Prostate gland (tissue), 2 donors: Measurements from ENCODE around the gene PEX5. TPM values are rescaled to one million over a fixed set of nuclear protein-coding genes. Genes with fewer than 3 reads are reported as not detected.
"Not testable (repeated sequence)": the region's sequence is repeated elsewhere in the genome, so short reads cannot be mapped to it uniquely, and the experiment has no call there.

Experiments
- DNase-seq: peaks from one replicate; pipeline ENCODE4 v3.0.0-alpha.2; 2019; ENCODE audit warnings: low spot score
- H3K27ac ChIP-seq, 2 donors: fragments of 200-600 bp; sonication (generic); 2 replicates each; pipeline ENCODE4 v1.5.1; 2017 to 2019
- H3K27me3 ChIP-seq: fragments of 200-600 bp; sonication (generic); replicated peaks from 2 replicates; pipeline ENCODE4 v1.5.1; 2019; ENCODE audit not compliant: insufficient read depth
- H3K36me3 ChIP-seq, 2 donors: fragments of 200-600 bp; sonication (generic); 1 replicate in 1 of 2; 2 replicates in 1 of 2; pipeline versions ENCODE4 v1.5.1 to v1.8.1; 2017 to 2019
- H3K4me1 ChIP-seq: fragments of 200-600 bp; sonication (generic); replicated peaks from 2 replicates; pipeline ENCODE4 v1.5.1; 2019
- H3K4me3 ChIP-seq, 2 donors: fragments of 200-600 bp; sonication (generic); 2 replicates each; pipeline ENCODE4 v1.5.1; 2017 to 2019
- H3K9me3 ChIP-seq: fragments of 200-600 bp; sonication (generic); 2 replicates; pipeline ENCODE4 v1.5.1; 2017
- POLR2A ChIP-seq: fragments of 450-650 bp; IDR thresholded peaks from one replicate; pipeline ENCODE4 v1.6.1; 2016; ENCODE audit warnings: antibody characterized with exemption, mild to moderate bottlenecking
- POLR2AphosphoS5 ChIP-seq: sonication (generic); formaldehyde crosslinking; IDR thresholded peaks from one replicate; pipeline ENCODE4 v1.6.1; 2017; ENCODE audit warnings: antibody characterized with exemption
- WGBS: methylation state at CpG from one replicate; pipeline ENCODE4 v1.1.5; 2018; 5-methylcytosine and 5-hydroxymethylcytosine counted together
- intact Hi-C: fragments of 100-400 bp; cut with DNase I; formaldehyde crosslinking; loops from one replicate; pipeline ENCODE4 v1.14.2; 2022
- total RNA-seq, 2 donors: library from RNA; depleted of rRNA; stranded (reverse); fragments of >200 nt; gene quantifications; one replicate each; pipeline ENCODE4 v1.1.0, GENCODE V29; 2016
- TF ChIP-seq, protein P1 (sequence below), 4 experiments: fragments of 200-600 bp in 2 of 4; fragments of 450-650 bp in 2 of 4; sonication (generic) in 2 of 4; IDR thresholded peaks; 1 replicate in 3 of 4; 2 replicates in 1 of 4; pipeline ENCODE4 v1.5.1; 2016 to 2019; ENCODE audit warnings: antibody characterized with exemption in 4 of 4, mild to moderate bottlenecking in 2 of 4, moderate library complexity in 2 of 4

PEX5 gene
- total RNA-seq, 2 donors from 2014 or later = 26.2 to 78.6 TPM

DNA sequence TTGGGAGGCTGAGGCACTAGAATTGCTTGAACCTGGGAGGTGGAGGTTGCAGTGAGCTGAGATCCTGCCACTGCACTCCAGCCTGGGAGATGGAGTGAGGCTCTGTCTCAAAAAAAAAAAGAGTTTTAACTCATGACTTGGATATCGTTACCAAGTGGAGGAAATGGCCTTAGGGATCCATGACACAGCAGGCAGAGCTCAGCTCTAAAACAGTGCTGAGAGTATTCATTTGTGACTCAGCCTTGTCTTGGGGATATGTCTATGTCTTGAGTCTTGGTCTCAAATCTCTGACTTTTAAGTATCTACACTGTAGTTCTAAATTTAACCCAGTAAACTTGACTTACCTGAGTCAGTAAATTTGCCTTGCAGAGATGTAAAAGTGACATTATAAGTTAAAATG, 8.8 kb upstream of the PEX5 start:
- intact Hi-C loops = no loop called here
- H3K9me3 ChIP-seq = no peaks in the 10 kb centered on the region
- no peaks in the 10 kb centered on the region for H3K27me3 ChIP-seq
- H3K4me1 ChIP-seq = no peaks in the 10 kb centered on the region
- no peak overlapping the region for H3K4me3 ChIP-seq
- 81% methylated on average over 1 of the region's 1 CpG for WGBS
- no peak for DNase-seq
- no peaks in the 10 kb centered on the region for H3K36me3 ChIP-seq
- TF ChIP-seq POLR2AphosphoS5 (no peak), POLR2A (no peak)
- TF ChIP-seq, protein P1, sequence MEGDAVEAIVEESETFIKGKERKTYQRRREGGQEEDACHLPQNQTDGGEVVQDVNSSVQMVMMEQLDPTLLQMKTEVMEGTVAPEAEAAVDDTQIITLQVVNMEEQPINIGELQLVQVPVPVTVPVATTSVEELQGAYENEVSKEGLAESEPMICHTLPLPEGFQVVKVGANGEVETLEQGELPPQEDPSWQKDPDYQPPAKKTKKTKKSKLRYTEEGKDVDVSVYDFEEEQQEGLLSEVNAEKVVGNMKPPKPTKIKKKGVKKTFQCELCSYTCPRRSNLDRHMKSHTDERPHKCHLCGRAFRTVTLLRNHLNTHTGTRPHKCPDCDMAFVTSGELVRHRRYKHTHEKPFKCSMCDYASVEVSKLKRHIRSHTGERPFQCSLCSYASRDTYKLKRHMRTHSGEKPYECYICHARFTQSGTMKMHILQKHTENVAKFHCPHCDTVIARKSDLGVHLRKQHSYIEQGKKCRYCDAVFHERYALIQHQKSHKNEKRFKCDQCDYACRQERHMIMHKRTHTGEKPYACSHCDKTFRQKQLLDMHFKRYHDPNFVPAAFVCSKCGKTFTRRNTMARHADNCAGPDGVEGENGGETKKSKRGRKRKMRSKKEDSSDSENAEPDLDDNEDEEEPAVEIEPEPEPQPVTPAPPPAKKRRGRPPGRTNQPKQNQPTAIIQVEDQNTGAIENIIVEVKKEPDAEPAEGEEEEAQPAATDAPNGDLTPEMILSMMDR (IDR thresholded peaks at IDR 0.05) = no peak
- no peak overlapping the region for H3K27ac ChIP-seq

DNA sequence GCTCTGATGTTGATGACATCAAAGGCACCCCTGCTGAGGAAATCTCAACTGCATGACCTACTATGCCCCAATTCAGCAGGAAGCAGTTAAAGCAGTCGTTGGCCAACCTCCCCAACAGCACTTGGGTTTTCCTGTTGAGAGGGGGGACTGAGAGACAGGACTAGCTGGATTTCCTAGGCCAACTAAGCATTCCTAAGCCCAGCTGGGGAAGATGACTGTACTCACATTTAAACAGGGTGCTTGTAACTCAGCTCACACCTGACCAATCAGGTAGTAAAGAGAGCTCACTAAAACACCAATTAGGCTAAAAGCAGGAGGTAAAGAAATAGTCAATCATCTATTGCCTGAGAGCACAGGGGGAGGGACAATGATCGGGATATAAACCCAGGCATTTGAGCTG, 3.4 kb upstream of the PEX5 start:
- H3K4me1 ChIP-seq, intact Hi-C loops: not testable (repeated sequence)
- 43% methylated on average over 2 of the region's 2 CpGs for WGBS

DNA sequence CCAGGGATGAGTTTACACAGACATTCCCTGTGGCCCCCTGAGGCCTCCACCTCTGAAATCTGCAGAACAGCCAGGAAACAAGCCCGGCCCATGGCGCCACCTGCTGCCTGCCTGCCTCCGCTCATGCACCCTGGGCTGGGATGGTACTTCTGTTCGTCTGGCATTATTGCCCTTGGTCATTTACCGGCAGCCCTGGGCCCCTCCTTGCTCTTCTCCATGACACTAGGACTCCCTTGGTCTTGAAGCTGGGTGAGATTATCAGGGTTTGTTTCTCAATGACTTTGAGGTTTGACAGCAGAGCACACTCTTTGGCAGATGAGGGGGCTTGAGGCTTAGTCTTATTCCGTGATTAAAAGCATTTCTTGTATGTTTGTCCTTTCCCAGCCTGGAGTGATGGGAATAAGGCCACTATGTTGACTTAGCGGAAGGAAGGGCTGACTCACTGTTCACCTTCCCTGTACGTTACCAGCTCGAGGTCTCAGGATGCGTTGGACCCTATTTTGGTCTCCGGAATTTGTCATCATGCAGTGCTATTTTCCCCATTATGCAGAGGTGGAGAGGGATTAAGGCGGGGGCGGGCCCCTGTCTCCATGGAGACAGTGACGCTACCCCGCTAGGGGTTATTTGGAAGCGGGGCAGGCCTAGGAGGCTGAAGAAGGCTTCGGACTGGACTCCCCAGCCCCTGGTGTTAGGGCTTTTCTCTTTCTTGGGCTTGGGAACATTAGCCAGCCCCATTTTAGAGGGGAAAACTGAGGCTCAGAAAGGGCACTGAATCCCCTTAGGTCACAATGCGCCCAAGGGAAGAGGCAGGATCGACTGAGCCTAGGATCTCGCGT, 706 bp upstream of the PEX5 start:
- WGBS = 3% methylated on average over 21 of the region's 21 CpGs
- Histone ChIP-seq H3K4me3 (peak overlapping the region; percentile 72 to 86), H3K36me3 (no peaks in the 10 kb centered on the region), H3K4me1 (peaks cover 8% of the 10 kb centered on the region), H3K9me3 (no peaks in the 10 kb centered on the region), H3K27ac (peak overlapping the region; percentile 81 to 87), H3K27me3 (no peaks in the 10 kb centered on the region)
- TF ChIP-seq, protein P1 (IDR thresholded peaks at IDR 0.05) = peak in 3 of 4 experiments; percentile 20 to 54 (median 46)
- TF ChIP-seq POLR2AphosphoS5 = no peak
- intact Hi-C loops = no loop called here
- DNase-seq = peak; percentile 38

More for the DNA sequence above, 3.4 kb upstream of the PEX5 start:
- not testable (repeated sequence) for H3K27ac ChIP-seq, DNase-seq, H3K4me3 ChIP-seq, H3K36me3 ChIP-seq, H3K27me3 ChIP-seq, H3K9me3 ChIP-seq

DNA sequence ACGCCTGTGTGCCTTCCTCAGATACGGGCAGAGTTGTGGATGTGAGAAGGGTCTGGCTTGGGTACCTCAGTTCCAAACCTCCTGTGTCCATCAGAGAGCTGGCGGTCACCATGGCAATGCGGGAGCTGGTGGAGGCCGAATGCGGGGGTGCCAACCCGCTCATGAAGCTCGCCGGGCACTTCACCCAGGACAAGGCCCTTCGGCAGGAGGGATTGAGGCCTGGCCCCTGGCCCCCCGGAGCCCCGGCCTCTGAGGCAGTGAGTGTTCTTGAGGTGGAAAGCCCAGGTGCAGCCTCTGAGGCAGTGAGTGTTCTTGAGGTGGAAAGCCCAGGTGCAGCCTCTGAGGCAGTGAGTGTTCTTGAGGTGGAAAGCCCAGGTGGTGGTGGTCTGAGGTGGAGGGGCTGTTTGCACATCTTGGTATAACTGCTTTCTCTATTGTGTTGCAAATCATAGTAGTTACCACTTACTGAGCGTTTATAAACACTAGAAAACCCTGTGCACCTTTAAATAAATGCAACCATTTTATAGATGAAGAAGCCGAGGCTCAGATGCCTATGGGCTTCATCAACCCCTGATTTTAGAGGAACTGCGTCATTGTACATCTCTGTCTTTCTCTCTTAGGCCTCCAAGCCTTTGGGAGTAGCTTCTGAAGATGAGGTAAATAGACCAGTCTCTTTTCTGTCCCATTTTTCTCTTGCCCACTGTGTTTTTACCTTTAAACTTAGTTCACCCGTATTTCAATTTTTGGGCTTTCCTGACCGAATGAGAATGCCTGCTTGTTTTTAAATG, 976 bp downstream of the PEX5 start:
- Histone ChIP-seq H3K9me3 (no peaks in the 10 kb centered on the region), H3K4me1 (peaks cover 8% of the 10 kb centered on the region), H3K36me3 (no peaks in the 10 kb centered on the region), H3K27me3 (no peaks in the 10 kb centered on the region), H3K27ac (peak overlapping the region; percentile 81 to 87), H3K4me3 (peak overlapping the region; percentile 72 to 86)
- DNase-seq = peak; percentile 11
- TF ChIP-seq, protein P1 (IDR thresholded peaks at IDR 0.05) = no peak
- TF ChIP-seq POLR2A = no peak
- no peak for TF ChIP-seq POLR2AphosphoS5
- intact Hi-C loops = no loop called here
- 22% methylated on average over 17 of the region's 17 CpGs for WGBS

DNA sequence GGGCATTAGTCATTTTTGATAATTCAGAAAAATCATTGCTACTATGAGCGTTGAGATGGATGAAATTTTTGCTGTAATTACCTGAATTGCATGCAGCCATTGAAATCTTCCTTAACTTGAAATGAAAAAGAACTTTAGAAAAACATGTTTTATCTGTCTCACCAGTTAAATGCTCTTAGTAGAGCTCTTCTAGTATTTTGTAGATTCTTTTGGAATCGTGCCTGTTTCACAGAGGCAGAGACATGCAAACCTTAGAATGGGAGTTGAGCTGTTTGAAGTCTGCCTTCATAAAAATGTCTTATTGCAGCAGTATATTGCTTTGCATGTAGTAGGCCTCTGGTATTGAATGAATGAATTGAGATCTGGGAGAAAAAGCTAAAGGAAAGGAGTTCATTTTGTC, 4.2 kb downstream of the PEX5 start:
- intact Hi-C loops = no loop called here
- Histone ChIP-seq H3K4me3 (no peak overlapping the region), H3K36me3 (no peaks in the 10 kb centered on the region), H3K27ac (no peak overlapping the region), H3K27me3 (no peaks in the 10 kb centered on the region), H3K9me3 (no peaks in the 10 kb centered on the region), H3K4me1 (peaks cover under 1% of the 10 kb centered on the region)
- 52% methylated on average over 2 of the region's 2 CpGs for WGBS
- no peak for DNase-seq
- no peak for TF ChIP-seq POLR2A
- TF ChIP-seq, protein P1 (IDR thresholded peaks at IDR 0.05) = no peak
- TF ChIP-seq POLR2AphosphoS5 = no peak
